ENCODE data around the gene NRP1. TPM values are rescaled to one million over a fixed set of nuclear protein-coding genes. Genes with fewer than 3 reads are reported as not detected.

The NRP1 gene
- total RNA-seq, 3 donors from 2014 or later = 12.3 to 52.3 (median 33.2) TPM

DNA sequence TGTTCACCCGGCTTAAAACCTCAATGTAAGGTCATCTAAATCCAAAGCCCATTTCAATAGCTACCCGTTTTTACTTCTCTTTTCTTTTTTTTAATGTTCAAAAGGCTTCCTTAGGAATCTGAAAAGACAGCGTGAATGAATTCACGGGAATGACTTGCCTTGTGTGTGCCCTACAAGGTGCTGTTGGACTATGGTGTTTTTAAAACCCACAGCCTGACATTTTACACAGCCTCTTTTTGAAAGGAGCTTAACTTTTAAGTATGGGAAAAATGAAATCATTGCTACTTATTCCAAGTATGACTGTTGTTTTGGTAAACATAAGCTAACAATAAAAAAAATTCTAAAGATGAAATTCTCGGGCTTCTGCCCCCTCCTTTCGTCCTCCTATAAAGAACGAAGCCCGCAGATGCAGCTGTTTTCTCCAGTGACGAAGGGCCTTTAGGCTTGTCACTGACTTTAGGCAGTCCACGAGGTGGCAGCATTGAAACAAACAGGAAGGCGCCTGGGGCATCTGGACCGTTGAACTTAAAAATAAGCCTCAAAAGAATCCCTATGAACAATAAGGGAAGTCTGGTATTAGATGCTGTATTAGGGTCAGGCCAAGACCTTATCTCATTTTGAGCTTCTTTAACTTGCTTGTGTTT is 141.3 kb downstream of the NRP1 start:
- H3K4me1 ChIP-seq (ENCODE audit: low read depth) = peaks cover 13% of the 10 kb centered on the region
- intact Hi-C loops (cut with DNase I, micrococcal nuclease) = no loop called here
- no peak overlapping the region for H3K4me3 ChIP-seq
- TF ChIP-seq, protein P1, sequence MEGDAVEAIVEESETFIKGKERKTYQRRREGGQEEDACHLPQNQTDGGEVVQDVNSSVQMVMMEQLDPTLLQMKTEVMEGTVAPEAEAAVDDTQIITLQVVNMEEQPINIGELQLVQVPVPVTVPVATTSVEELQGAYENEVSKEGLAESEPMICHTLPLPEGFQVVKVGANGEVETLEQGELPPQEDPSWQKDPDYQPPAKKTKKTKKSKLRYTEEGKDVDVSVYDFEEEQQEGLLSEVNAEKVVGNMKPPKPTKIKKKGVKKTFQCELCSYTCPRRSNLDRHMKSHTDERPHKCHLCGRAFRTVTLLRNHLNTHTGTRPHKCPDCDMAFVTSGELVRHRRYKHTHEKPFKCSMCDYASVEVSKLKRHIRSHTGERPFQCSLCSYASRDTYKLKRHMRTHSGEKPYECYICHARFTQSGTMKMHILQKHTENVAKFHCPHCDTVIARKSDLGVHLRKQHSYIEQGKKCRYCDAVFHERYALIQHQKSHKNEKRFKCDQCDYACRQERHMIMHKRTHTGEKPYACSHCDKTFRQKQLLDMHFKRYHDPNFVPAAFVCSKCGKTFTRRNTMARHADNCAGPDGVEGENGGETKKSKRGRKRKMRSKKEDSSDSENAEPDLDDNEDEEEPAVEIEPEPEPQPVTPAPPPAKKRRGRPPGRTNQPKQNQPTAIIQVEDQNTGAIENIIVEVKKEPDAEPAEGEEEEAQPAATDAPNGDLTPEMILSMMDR (IDR thresholded peaks at IDR 0.05) = peak; percentile 64
- peak; percentile 57 to 88 (median 72) for DNase-seq
- ATAC-seq = peak; percentile 81
- no peaks in the 10 kb centered on the region for H3K9me3 ChIP-seq
- H3K36me3 ChIP-seq (ENCODE audit: low read depth) = no peaks in the 10 kb centered on the region

DNA sequence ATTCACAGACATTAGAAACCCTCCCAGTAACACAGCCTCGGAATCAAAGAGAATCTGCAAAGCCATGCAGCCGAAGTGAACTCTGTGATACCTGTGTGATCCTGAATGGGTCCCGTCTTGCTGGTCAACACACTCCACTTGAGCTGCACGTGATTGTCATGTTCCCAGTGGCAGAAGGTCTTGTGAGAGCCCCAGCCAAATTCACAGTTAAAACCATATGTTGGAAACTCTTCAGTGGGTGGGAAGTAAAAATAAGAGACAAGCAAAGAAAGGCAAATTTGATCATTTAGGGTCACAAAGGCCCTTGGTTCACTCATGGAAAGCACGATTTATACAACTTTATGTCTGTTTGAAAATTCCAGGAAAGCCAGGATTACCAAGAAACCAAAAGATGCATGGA is 142.3 kb downstream of the NRP1 start:
- peaks cover 13% of the 10 kb centered on the region for H3K4me1 ChIP-seq (ENCODE audit: low read depth)
- H3K36me3 ChIP-seq (ENCODE audit: low read depth) = no peaks in the 10 kb centered on the region
- TF ChIP-seq, protein P1 (IDR thresholded peaks at IDR 0.05) = no peak
- no peak for DNase-seq
- no peak for ATAC-seq
- H3K9me3 ChIP-seq = no peaks in the 10 kb centered on the region
- intact Hi-C loops (cut with DNase I, micrococcal nuclease) = no loop called here
- no peak overlapping the region for H3K4me3 ChIP-seq

DNA sequence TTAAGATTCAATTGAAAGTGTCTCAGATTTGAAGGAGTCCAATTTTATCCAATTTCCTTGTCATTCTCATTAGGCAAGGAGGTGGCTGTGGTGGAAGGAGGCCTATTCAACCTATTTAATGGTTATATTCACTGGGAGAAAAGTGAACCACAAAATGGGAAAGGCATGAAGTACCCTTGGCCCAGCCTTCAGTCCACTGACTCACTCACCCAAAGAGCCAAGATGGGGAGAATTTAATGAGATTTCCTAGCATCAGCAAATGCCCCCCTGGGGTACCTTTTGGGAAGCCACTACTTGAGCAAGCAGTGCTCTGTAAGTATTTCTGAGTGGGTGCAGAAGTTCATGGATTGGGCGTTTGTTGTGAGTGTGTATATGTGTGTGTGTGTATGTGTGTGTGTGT is 144.1 kb downstream of the NRP1 start:
- ATAC-seq (no peak), DNase-seq (no peak)
- Histone ChIP-seq H3K4me1 (ENCODE audit: low read depth) (peaks cover 6% of the 10 kb centered on the region), H3K9me3 (no peaks in the 10 kb centered on the region), H3K4me3 (no peak overlapping the region), H3K36me3 (ENCODE audit: low read depth) (no peaks in the 10 kb centered on the region)
- intact Hi-C loops (cut with DNase I, micrococcal nuclease) = no loop called here
- TF ChIP-seq, protein P1 (IDR thresholded peaks at IDR 0.05) = no peak

DNA sequence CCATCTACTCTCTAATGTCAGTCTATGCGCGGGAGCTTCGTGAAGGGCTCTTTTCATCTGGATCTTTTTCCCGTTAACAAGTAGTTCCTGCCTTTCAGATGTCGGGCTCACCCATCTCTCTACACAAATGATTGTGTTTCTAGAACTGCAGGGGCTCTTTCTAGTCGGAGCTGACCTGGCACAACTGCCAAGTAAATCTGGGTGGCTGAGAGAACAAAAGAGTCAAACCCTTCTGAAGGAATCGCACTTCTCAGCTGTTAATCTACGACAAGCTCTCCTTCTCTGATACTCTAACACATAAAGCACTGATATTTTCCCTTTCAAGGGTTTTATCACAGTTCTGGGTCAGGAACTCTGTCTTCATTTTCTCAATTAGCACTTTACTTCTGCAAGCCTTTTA is 144.7 kb downstream of the NRP1 start:
- intact Hi-C loops (cut with DNase I, micrococcal nuclease) = no loop called here
- Histone ChIP-seq H3K4me1 (ENCODE audit: low read depth) (peaks cover 6% of the 10 kb centered on the region), H3K9me3 (no peaks in the 10 kb centered on the region), H3K4me3 (no peak overlapping the region), H3K36me3 (ENCODE audit: low read depth) (no peaks in the 10 kb centered on the region)
- DNase-seq (no peak), ATAC-seq (no peak)
- TF ChIP-seq, protein P1 (IDR thresholded peaks at IDR 0.05) = no peak

DNA sequence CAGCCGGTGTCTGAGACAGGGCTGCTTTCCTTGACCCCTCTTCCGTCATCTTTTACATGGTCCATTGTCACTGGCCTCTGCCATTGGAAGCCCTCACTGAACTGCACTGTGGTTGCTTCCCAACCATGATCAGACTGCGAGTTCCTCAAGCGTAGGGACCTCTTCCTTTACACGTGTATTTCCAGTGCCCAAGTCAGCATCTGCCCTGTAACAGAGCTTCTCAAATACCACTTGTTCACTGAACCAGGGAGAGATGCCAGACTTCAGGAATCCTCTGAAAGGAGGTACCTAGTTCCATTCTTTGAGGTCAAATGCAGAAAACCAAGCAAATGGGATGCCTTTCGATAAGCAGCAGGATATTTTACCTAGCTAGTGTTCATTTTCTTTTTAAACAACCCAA is 145.1 kb downstream of the NRP1 start:
- DNase-seq (no peak), ATAC-seq (no peak)
- TF ChIP-seq, protein P1 (IDR thresholded peaks at IDR 0.05) = no peak
- intact Hi-C loops (cut with DNase I, micrococcal nuclease) = no loop called here
- Histone ChIP-seq H3K9me3 (no peaks in the 10 kb centered on the region), H3K4me3 (no peak overlapping the region), H3K4me1 (ENCODE audit: low read depth) (peaks cover 6% of the 10 kb centered on the region), H3K36me3 (ENCODE audit: low read depth) (no peaks in the 10 kb centered on the region)

Measured in mucosa of descending colon (tissue), 3 donors.